Measurements from ENCODE around the gene LIPT1.

DNA sequence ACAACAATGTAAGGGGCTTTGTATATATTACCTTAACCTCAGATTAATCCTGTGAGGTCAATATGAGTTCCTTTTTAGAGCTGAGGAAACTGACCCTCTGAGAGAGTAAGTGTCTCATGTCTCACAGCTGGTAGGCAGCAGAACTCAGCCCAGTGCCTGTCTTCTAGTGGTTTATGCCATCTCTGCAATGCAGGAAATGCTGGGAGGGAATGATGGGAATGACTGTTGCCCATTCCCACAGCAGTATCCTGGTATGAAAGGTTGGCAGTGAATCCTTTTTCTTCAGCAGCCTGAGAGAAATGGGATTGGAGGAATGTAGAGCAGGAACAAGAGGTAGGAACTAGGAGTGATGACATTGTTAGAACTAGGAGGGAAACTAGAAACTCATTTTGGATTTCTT lies 32.2 kb downstream of the LIPT1 start:
- TF ChIP-seq, protein P1, sequence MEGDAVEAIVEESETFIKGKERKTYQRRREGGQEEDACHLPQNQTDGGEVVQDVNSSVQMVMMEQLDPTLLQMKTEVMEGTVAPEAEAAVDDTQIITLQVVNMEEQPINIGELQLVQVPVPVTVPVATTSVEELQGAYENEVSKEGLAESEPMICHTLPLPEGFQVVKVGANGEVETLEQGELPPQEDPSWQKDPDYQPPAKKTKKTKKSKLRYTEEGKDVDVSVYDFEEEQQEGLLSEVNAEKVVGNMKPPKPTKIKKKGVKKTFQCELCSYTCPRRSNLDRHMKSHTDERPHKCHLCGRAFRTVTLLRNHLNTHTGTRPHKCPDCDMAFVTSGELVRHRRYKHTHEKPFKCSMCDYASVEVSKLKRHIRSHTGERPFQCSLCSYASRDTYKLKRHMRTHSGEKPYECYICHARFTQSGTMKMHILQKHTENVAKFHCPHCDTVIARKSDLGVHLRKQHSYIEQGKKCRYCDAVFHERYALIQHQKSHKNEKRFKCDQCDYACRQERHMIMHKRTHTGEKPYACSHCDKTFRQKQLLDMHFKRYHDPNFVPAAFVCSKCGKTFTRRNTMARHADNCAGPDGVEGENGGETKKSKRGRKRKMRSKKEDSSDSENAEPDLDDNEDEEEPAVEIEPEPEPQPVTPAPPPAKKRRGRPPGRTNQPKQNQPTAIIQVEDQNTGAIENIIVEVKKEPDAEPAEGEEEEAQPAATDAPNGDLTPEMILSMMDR (conservative IDR thresholded peaks at IDR 0.05; ENCODE audit: low read depth, low read length) = no peak
- TF ChIP-seq EZH2phosphoT487 (IDR thresholded peaks at IDR 0.05; ENCODE audit: borderline replicate concordance, low read length) = no peak

Data from PC-3 (cell line).